NOMO-1 (cell line): ENCODE data around the gene TSC2.
"Not testable (repeated sequence)": the region's sequence is repeated elsewhere in the genome, so short reads cannot be mapped to it uniquely, and the experiment has no call there.

Experiments
- DNase-seq, 2 experiments: peaks; one replicate each; lab custom pipeline; 2025; ENCODE audit not compliant: unreplicated experiment in 2 of 2; lab: John Stamatoyannopoulos, UW

The TSC2 gene

DNA sequence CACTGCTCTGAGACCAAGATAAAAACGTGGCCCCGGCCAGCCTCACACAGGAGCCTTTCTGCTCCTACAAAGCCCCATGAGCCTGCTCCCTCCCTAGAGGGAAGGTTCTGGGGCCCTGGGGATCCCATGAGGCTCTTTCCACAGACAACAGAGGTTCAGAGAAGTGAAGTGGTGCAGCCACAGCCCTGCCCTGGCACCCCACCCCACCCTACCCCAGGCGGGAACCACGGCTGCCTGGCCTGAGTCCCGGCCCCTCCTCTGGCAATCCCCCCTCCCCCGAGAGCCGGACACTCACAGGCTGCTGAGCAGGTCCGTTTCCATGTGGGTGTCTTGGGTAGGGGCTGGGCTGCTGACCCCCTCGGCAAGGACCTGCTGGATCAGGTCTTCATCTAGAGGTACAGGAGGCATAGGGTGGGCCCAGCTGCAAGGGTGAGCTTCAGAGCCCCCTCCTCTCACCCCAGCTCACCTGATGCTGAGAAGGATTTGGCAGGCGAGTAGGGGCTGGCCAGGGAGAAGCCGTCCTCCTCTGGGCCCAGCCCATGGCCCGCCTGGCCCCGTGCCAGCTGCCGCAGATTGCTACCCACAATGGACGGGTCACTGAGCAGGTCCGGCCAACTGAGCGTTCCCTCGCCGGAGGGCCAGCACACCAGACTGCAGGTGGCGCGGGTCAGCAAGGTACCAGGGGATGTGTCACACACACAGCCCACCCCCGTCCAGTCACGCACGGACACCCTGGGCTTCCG lies 49.2 kb downstream of the TSC2 start:
- no peak for DNase-seq

DNA sequence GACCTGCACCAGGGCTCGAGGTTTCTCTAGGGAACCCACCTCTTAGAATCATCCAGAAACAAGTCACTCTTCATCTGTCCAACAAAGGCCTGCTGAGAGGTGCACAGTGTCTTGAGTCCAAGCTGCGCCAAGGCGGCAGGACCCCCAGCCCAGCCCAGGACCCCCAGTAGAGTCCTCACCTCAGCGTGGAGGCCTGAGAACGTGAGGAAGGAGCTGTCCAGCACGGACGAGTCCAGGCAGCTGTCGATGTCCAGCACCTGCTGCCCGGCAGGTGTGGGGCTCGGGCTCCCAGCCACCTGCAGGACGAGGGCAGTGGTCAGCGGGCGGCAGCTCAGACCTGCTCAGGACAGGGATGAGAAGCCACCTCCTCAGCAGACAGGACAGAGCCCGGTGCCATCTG lies 49.9 kb downstream of the TSC2 start:
- DNase-seq, result not testable (repeated sequence)

DNA sequence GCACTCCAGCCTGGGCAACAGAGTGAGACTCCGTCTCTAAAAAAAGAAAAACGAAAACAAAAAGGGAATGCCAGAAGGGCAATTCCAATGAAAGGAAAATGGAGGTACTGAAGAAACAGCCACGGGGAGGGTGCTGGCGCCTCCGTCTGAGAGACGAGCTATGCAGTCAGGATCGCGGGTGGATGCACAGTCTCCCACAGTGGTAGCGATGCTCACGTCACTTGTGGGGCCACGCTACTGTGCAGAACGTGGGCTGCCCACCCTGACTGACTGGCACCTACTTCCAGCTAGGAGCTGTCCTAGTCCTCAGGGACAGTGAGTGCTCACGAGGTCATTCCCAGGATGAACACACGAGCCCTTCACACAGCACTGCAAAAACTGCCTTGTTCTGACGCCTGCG lies 53.8 kb downstream of the TSC2 start:
- not testable (repeated sequence) for DNase-seq

DNA sequence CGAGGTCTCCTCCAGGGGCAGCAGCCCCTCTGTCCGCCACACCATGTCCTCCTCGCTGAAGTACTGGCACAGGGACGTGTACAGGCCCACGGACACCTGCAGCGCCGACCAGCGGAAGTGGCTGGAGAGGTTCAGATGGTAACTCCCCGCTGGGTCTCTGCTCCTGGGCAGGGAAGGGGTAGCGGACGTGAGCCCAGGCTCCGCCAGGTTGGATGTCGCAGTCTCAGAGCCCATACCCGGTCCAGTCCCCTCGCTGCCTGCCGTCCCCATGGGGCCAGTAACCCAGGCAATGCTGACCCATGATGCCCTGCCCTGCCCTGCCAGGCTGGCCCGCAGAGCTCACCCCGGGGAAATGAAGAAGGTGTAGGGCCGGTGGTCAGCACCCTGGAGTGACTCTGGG lies 54.7 kb downstream of the TSC2 start:
- no peak for DNase-seq

DNA sequence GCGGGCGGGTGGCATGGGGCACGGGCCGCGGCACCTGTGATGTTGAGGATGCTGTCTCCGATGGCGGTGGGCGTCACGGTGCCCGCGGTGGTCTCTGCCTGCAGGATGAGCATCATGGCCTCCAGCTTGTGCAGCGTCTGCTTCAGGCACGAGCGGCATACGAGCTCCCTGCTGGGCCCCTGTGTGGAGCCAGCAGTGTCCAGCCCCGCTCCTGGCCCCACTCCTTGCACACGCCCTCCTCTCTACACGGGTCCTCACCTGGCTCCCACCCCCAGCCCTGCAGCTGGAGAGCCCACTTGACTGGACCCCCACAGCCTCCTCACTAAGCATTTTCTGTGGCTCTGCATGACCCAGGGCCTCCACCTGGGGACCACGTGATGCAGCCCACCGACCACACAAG lies 56.7 kb downstream of the TSC2 start:
- DNase-seq, result not testable (repeated sequence)

DNA sequence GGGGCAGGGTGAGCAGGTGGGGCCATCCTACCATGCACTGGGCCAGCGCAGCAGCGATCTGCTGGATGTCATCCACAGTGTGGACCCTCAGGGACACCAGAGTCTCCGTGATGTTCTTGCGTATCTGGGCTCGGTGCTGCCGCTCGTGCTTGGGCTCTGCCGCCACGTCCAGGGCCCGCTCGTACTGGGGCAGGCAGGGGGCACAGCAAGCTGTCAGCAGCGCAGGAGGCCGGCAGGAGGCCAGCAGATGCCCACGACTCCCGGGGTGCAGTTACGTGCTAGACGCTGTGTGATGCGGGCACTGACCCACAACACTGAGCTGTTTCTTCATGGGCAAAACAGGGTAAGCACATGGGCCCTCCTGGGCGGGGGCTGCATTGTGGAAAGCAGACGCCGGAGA lies 57.5 kb downstream of the TSC2 start:
- not testable (repeated sequence) for DNase-seq

DNA sequence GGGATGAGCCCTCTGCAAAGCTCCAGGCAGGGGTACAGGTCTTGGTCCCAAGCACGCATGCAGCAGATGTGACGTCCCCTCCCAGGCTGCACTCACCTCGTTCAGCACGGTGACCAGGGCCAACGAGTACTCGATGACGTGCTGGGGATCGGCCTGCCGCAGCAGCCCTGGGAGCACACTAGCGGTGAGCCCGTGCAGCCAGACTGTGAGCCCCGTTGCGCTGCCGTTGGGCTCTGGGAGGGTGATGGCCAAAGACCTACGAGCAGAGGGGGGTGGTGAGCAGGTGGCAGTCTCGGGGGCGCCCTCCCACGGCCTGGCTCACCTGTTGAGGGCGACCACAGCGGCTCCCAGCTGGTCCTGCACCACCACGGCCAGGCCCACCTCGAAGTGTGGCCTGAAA lies 58.0 kb downstream of the TSC2 start:
- not testable (repeated sequence) for DNase-seq

DNA sequence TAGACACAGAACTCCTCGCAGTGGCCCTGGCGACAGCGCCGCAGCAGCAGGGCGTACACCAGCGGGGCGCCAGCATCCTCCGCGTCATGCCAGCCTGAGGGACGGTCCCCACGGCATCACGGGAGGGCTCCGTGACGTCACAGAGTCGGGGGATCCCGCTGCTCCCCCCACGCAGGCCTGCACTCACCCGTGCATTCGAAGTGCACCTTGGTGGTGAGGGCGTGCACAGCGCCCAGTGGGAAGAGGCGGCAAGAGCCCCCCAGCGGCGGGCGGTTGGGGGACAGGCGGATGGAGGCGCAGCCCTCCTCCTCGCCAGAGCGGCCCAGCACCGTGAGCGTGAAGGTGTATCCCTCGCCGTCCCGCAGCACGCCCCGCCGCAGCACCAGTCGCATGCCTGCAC lies 58.4 kb downstream of the TSC2 start:
- DNase-seq, result not testable (repeated sequence)

DNA sequence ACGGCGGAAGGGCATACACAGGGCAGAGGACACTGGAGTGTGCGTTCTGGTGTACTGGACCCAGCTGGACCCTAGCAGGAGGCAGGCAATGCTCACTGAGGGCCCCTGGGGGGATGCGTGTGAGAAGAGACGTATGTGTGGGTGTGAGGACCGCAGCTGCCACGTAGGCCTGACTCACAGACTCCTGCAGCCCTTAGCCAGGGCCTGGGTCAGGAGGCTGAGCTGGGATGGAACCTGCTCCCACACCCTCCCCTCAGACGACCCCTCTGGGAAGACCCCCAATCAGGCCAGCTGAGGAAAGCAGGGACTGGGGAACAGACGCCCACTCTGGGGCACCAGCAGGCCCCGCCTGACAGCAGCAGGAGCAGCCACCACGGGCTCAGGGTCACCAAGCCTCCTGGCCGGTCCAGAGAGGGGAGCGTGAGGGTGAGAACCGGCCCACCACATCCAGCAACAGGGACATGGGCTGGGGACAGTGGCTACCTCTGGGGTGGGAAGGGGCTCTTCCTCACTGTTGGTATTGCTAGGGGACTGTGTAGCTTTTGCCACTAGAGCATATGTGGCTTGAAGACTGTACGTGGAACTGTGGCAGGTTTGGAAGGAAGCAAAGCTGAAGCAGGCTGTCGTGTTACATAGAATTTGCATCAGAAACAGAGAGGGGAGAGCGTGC lies 59.5 kb downstream of the TSC2 start:
- DNase-seq, result not testable (repeated sequence)

DNA sequence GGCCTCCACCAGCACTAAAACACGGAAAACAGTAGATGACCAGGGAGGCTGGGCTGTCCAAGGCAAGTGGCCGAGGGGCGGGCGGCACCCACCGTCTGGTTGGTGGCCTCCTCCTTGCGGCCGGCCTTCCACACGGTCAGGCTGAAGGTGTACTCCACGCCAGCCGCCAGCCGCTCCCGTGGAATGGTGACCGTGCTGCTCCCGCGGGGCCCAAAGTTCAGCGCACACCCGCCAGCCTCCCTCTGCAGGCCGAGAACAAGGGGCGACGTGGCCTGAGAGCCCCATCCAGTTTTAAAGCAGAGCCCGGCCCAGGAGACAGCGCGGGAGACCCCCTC lies 60.0 kb downstream of the TSC2 start:
- DNase-seq, result not testable (repeated sequence)

DNA sequence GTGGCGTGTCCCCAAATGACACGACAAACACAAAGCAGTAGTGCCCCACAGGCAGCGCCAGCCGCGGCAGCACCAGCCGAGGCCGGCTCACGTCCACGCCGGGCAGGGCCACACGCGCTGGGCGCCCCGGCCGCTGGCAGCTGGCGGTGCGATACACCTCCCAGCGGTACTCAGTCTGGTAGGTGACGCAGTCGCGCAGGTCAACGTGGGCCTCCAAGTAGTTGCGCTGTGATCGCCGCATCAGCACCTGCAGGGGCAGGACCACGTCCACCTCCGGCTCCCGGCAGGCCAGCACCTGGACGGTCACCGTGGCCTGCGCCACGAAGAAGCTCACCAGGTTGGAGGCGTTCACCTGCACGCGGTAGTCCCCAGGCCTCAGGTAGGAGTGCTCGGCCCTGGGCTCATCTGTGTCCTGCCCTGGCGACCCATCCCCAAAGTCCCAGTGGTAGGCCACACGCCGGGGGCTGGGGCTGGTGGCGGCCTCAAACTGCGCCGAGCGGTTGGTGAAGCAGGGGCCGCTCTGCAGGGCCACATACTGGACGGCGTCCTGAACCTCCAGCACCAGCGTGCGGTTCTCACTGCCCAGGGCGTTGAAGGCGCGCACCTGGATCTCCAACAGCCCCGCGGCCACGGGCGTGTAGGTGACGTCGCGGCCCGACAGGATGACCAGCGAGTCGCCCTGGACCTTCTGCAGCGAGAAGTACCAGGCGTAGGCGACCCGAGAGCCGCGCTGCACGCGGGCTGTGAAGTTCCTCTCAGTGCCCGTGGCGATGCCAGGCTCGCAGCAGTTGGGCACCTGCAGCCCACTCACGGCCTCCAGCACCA lies 60.9 kb downstream of the TSC2 start:
- DNase-seq, result not testable (repeated sequence)

DNA sequence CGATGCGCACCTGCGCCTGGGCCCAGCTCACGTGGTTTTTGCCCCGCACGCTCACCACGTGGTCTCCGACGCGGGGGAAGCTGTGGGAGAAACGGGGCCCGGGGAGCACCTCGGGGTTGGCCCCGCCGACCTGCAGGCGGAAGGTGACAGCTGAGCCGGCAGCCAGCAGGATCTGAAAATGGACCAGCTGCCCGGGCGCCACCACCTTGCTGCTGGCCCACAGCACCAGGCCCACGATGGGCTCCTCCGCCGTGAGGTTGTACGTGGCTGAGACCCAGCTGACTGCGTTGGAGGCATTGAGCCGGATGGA lies 61.4 kb downstream of the TSC2 start:
- not testable (repeated sequence) for DNase-seq

DNA sequence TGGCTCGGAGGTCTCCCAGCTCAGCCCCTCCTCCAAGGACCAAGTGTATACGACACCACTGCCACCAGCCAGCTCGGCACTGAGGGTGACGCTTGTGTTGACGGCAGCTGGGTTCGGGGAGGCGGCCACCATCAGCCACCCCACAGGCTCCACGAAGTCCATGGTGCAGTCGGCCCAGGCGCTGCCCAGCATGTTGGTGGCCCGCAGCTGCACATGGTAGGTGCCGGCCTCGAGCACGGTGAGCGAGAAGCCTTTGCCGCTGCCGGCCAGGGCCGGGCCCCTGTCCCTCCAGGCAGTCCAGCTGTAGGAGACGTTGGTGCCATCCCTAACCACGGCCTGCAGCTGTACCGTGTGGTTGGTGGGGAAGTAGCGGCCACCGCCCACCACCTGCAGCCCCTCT lies 62.1 kb downstream of the TSC2 start:
- DNase-seq, result not testable (repeated sequence)

DNA sequence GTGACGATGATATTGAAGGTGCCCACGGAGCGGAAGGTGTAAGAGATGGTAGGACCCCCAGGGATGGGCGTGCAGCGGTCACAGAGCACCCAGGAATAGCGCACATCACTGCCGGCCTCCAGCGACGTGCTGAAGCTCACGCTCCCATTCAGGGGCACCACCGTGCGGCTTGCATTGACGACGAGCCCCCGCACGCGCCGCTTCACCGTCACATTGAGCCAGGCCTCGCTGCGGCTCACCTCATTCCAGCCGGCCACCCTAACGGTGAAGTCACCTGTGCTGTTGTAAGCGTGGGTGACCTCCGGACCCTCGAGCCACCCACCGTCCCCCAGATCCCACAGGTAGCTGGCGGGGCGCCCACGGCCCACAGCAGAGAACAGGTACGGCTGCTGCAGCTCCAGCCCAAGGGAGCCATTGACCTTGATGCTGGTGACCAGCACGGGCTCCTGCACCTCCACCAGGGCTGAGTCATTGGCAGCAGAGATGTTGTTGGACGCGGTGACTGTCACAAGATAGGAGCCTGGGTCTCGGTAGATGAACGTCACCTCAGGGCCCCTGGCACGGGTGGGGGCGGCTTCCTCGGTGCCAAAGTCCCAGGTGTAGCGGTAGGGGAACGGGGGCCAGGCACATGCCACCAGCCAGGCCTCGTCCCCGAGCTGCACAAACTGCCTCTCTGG lies 62.7 kb downstream of the TSC2 start:
- DNase-seq, result not testable (repeated sequence)

DNA sequence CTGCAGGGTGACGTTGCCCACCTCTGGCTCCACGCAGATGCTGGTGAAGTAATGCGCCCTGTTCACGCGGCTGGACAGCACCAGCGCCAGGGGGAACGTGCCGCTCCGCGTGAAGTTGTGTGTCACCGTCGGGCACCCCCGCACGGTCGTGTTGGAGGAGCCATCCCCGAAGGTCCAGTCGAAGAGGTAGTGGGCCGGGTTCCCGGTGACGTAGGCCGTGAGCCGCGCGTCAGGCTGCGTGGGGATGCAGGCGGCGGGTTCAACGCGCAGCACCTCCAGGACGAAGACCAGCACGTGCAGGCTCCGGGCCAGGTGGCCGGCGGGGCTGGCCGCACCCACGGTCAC lies 63.2 kb downstream of the TSC2 start:
- not testable (repeated sequence) for DNase-seq

DNA sequence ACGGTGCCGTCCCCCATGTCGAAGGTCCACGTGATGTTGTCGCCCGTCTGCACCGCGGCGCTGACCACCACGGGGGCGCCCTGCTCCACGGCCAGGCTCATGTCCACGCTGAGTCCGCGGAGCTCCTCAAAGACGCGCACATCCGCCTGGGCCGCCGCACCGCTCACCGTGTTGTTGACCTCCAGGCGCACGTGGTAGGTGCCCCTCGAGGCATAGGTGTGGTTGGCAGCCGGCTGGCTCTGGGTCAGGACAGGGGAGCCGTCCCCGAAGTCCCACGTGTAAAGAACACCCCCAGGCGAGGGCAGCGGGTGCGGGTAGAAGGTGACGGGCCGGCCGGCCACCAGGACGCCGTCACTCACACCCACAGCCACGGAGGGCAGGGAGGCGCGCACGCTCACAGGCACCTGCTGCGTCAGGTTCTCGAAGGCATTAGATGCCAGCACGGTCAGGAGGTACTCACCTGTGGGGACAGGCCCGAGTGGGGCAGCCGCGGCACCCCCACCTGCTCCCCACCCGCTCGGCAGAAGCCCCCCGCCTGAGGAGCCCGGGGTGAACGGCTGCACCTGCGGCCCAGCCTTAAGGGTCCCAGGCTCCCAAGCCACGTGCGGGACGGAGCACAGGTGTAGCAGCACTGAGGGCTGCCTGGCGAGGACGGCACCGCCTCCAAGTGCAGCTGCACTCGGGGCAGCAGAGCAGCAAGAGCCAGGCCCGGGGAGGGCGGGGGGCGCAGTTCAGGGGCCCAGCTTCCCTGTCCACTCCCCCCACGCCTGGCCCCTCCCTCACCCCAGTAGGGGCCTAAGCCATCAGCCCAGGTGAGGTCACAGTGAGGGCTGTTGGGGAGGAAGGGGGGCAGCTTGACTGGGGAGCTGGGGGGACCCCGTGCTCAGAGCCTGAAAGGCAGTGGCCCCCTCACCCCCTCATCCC lies 63.9 kb downstream of the TSC2 start:
- DNase-seq, result not testable (repeated sequence)

DNA sequence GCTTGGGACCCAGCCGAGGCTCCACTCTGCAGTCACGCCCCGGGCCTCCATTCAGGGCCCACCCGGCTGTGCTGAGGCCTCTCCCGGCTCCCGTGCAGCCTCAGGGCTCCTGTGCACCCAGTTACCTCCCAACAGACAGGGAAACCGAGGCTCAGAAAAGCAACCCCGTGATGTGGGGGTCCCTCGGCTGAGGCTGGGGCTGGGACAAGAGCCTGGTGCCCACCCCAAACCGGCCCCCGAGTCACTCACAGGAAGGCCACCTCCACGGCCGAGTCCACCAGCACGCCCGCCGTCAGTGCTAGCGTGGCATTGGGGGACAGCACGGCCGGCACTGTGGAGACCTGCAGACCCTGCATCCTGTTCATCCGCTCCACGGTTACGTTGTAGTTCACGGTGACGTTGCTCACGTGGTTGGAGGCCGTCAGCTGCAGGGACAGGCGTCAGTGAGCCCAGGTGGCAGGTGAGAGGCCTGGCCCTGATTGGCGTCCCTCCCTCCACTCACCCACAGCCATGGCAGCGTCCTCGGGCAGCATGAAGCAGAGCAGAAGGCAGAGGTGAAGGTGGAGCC lies 64.8 kb downstream of the TSC2 start:
- DNase-seq, result not testable (repeated sequence)

DNA sequence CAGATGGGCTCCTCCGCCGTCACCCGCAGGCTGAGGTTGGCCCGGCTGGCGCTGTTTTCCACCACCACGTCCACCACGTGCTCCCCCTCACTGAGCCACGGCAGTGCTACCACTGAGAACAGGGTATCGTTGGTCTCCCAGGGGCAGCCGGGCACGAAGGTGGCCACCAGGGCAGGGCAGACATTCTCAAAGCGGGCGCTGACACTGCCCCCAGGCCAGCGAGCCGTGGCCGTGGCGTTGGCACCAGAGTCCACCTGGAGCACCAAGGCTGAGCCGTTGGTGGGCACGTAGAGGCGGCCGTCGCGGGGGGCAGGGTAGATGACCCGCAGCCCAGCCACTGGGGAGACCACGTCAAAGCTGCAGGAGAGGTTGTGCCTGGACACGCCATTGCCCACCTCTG lies 66.4 kb downstream of the TSC2 start:
- not testable (repeated sequence) for DNase-seq

DNA sequence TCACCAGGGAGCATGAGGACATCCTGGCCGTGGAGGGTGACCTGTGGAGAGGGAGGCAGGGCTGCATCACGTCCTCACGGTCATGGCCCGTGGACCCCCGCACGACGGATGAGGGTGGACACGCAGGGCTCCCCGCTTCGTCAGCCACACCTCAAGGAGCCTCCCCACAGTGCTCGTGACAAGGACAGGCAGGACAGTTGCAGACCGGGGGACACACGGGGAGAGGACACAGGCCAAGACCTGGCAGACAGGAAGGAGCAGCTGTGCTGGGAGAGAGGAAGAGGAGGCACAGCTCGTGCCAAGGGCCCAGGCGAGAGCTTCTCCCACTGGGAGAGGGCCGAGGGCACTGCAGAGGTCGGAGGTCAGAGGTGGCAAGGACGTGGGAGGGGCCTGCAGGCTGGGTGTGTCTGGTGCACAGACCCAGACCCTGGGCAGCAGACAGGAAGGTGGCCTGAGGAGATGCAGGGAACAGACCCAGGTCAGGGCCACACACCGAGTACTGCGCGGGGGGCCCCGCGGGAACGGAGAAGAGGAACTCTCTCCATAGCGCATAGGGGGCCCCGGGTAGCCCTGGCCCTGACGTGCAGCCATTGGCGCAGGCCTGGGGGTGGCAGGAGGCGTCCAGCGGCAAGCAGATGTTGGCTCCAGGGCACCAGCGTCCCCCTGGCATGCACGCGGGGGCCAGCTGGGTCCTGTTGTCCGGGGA lies 67.3 kb downstream of the TSC2 start:
- DNase-seq, result not testable (repeated sequence)
